HG03045 (cell line): ENCODE results near the gene STAT2.
"Not testable (repeated sequence)": the region's sequence is repeated elsewhere in the genome, so short reads cannot be mapped to it uniquely, and the experiment has no call there.

Experiments
- ATAC-seq: cut with Tn5 transposase; IDR thresholded peaks from one replicate; pipeline ENCODE4 v1.9.1; 2021; ENCODE audit warnings: mild to moderate bottlenecking, moderate library complexity; ENCODE audit not compliant: unreplicated experiment

The STAT2 gene

DNA sequence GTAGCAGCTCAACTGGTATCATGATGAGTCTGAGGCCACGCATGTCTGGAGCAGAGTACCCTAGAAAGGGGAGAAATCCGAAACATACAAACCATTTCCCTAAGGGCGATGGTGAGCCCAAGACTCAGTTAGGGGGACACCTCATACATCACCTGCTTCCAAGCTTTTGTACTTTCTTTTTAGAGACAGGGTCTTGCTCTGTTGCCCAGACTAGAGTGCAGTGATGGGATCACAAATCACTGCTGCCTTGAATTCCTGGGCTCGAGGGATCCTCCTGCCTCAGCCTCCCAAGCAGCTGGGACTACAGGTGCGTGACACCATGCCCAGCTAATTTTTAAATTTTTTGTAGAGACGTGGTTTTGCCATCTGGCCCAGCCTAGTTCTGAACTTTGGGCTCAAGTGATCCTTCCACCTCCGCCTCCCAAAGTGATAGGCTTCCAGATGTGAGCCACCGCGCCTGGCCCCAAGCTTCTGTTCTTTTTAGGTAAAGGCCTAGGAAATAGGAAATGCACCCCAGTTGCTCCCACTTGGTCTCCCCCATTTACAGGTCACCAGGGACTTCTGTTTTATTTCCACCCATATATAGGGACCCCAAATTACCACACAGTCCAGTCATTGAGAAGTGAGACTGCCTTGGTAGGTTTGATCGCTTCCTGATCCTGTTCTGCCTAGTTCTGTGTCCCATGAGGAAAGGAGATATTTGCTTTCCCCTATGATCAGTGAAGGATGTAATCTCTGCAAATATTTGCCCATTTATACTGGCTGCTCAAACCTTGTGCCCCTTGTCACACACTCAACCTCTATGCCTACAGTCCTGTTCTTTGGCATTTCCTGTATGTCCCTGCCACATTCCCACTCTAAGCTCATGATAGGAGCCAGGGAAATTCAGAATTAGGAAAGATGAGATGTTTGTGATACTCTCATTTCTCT lies 2.5 kb upstream of the STAT2 start, which contains the start of gene APOF:
Gene APOF (minus strand): TSS at position 728 of the 930 bp plus-strand sequence. CDS start 112 bp downstream, at position 616.
- ATAC-seq: no peak

DNA sequence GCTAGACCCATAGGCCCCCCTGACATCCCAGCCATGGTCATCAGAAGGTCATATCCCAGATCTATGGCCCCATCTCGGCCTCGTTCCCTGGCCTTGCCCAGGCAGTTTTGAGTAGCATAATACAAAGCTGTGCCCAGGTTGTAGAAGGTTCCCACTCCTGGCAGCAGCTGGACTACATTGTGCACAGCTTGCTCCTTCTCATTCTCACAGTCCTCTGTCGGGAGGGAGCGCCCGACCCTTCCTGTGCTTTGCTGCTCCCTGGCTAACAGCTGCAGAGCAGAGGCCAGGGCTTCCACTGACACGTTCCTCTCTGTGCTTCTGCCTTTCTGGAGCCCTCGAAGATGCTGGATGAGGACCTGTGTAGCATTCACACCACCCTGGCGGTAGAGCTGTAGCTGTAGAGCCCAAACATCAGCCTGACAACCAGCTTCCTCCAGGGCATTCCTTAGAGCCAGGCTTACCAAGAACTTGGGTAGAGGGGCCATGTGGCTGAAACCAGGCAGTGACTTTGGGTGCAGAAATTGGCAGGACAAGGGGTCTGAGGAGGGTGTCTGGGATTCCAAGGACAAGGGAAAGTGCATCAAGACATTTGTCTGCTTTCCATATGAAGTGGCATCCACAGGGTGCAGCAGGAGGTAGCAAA lies 1.7 kb upstream of the STAT2 start:
- ATAC-seq: no peak

DNA sequence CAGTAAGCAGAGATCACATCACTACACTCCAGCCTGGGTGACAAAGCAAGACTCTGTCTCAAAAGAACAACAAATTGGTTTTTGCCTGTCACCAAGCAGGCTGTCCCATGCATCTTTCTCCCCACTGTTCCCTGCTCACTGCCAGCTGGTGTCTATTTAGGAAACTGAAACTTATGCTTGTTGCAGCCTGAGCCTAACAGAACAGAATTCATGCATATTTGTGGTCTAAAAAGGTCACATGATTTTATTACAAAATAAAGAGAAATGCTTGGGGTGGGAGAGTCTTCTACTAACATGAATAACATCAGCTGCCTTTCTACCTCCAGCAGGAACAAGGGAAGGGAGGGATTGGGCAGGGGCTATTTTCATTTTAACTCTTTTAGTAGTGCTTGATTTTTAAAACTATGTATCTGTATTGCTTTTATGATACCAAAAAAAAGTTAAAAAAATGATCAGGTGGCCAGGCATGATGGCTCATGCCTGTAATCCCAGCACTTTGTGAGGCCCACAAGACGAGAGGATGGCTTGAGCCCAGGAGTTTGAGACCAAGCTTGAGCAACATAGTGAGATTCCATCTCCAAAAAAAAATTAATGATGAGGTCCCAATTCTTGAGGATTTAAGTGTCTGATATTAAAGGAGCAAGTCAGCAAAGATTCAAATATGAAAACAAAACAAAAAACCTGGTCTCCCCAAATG lies 923 bp downstream of the STAT2 start:
- ATAC-seq: no peak

DNA sequence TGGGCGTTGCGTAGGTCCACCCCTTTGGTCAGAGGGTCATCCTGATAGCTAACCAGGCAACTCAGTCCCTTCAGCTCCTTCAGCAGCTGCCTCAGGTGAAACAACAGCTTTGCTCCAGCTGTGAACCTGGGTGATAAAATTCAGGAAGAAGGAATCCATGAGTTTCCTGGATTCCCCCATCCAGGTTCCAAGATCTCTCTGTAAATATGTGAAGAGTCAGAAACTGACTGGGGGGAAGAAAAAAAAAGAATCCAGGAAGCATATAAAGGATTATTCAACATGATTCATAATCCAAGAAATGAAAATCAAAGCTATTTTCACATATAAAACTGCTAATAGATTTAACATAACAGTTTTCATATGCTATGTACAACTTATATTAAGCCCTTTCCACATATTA lies 8.6 kb downstream of the STAT2 start:
- ATAC-seq: no peak

DNA sequence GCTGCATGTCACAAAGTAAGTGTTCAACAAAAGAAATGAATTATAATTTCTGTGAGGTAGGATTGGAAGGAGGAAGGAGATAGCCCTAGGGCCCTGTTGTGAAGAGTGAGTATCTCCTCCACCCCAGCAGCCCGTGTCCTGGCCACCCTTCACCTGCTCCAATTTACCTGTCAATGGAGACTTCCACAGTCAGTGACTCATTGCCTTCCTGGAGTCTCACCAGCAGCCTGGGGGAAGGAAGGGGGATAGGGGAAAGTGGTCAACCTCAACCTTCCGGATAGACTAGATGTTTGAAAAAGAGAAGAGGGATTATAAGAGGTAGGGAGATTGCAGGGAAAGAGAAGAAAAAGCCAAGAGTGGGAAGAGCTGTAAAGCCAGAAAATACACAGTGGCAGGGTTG lies 9.2 kb downstream of the STAT2 start:
- ATAC-seq: no peak

DNA sequence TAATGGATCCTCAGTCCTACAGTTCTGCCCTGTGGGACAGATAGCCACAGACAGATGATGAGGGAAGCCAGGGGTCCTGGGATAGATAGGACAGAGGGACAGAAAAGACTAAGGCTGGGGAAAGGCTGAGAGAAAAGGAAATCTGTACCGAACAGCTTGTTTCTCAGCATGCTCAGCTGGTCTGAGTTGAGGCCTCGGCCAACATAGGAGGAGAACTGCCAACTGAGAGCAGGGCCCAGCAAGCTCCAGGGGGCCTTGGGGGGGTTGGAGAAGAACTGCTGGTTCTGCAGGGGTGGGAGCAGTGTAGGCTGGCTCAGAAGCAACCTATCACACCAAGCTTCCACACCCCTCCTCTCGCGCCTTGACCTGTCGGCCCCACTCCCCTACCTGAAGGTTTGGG lies 11.1 kb downstream of the STAT2 start:
- ATAC-seq: no peak

DNA sequence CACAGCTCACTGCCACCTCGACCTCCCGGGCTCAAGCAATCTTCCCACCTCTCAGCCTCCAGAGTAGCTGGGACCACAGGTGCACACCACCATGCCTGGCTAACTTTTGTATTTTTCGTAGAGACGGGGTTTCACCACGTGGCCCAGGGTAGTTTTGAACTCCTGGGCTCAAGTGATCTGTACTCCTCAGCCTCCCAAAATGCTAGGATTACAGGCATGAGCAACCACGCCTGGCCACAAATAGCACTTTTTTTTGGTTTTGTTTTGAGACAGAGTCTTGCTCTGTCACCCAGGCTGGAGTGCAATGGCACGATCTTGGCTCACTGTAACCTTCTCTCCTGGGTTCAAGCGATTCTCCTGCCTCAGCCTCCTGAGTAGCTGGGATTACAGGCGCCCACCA lies 12.7 kb downstream of the STAT2 start:
- not testable (repeated sequence) for ATAC-seq

DNA sequence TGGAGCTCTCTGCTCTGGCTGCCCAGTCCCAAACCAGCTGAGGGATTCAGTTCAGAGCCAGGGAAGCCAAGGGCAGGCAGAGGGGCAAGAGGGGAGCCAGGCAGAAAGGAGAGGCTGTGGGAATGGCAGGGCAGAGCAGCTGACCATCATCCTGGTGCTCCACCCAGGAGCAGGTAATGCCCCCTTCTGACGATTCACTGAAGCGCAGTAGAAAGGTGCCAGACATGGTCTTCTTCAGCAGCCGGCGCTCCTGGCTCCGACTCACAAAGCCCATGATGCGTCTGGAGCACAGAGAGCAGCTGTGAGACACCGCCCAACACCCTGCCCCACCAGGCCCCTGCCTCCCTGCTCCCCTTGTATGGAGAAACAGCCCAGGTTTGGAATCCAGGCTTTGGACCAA lies 13.2 kb downstream of the STAT2 start:
- no peak for ATAC-seq

DNA sequence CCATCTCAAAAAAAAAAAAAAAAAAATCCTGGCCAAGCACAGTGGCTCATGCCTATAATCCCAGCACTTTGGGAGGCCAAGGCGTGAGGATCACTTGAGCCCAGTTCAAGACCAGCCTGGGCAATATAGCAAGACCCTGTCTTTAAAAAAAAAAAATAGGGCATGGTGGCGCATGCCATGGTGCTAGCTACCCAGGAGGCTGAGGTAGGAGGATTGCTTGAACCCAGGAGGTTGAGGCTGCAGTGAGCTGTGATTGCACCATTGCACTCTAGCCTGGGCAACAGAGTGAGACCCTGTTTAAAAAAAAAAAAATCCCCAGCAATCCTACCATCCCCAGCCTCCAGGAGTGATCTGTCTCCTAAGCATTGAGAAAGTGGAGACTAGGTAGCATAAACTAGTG lies 17.6 kb downstream of the STAT2 start:
- not testable (repeated sequence) for ATAC-seq

DNA sequence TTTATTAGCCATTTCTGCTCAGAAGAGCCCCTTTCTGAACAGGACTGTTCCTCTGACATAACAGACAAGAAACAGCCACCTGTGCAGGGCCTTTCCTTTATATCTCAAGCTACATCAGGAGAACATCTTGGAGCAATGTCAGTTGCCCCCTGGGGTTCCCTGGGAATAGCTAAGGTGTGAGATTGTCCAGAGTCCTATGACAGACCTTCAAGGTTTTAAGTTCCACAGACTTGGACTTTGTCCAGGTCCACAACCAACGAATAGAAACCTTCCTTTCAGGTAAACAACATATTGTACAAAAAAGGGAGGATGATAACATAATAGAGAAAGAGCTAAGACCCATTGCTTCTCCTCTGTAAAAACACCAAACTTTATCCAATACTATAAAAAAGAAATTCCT lies 18.3 kb downstream of the STAT2 start:
- ATAC-seq: no peak

DNA sequence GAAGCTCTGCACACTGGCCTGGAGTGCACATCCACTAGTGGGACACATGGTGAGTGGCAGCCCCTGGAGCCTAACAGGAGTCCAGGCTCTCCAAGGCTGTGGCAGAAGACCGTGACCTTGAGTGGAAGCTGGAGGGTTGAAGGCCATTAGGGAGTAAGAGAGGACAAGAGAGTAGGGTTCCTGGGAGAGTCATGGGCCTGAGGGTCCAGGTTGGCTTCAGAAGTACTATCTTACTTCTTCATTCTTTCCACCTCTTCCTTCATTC lies 20.8 kb downstream of the STAT2 start:
- no peak for ATAC-seq

DNA sequence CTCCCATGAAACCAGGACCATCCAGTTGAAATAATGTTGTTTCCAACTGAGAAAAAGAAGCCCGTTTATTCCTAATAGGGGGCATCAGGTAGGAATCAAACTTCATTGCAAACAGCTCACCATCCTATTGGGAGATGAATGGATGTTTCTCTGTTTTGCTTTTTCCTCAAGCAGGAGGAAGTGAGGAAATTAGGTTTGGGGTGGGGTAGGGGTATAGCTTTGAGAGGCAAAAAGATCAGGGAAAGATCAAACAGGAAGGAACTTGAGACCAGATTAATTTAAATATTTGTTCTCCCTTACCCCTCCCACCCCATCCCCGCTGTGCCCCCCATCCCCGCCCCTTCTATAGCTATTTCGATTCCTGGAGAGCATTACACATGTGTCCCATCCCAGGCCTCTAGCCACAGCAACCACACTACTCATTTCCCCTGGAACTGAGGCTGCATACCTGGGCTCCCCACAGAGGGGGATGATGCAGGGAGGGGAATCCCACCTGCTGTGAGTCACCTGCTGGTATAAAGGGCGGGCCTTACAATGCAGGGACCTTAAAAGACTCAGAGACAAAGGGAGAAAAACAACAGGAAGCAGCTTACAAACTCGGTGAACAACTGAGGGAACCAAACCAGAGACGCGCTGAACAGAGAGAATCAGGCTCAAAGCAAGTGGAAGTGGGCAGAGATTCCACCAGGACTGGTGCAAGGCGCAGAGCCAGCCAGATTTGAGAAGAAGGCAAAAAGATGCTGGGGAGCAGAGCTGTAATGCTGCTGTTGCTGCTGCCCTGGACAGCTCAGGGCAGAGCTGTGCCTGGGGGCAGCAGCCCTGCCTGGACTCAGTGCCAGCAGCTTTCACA lies 21.4 kb downstream of the STAT2 start, which contains the start of gene IL23A:
Gene IL23A (plus strand): TSS at position 577 of the 850 bp plus-strand sequence. CDS start 161 bp downstream, at position 738.
- no peak for ATAC-seq

DNA sequence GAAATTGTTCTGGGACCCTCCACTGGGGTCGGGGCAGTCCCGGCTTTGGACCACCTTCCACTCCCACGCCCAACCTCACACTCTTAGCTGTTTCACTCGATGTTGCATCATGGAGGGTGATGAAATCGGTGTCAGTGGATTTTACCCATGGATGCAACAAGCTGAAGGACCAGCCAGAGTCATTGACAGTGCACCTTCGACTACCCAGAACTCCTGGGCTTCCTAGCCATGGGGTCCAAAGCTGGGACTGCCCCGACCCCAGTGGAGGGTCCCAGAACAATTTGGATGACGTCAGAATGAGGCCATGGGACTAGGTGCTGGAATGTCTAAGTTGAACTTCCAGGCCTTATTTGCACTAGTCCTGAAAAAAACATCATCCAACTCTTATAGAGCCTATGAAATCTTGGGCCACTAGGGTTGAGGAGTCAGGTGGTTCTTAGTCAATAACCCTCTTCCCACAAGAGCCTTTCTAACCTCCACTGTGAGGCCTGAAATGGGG lies 22.1 kb downstream of the STAT2 start:
- ATAC-seq: no peak

DNA sequence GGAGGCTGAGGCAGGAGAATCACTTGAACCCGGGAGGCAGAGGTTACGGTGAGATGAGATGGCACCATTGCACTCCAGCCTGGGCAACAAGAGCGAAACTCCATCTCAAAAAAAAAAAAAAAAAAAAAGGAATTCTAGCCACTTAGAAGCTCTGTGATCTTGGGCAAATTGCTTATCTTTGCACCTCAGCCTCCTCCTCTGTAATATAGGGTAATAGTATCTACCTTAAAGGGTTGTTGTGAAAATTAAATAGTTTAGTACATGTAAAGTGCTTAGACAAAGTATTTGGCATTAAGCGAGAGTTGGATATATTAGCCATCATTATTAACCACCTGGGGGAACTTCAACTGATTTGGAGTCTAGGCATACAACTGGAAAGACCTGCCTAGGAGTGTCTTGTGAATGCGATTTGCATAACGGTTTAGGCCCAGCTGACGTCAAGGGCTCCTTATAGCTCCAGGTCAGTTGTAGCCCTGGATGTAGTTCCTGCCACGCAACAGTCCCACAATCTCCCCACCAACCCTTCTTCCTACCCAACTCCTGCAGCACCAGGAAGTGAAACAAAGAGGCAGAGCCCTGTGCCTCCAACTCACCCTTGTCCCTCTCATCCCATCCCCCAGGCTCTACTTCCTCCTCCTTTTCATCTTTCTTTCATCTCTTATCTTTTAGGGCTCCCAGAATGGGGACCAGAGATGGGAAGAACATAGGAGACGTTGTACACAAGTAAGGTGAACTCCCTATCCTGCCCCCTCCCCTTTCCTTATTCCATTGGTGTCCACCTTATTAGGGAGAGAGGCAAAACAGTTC lies 23.3 kb downstream of the STAT2 start:
- ATAC-seq: no peak

DNA sequence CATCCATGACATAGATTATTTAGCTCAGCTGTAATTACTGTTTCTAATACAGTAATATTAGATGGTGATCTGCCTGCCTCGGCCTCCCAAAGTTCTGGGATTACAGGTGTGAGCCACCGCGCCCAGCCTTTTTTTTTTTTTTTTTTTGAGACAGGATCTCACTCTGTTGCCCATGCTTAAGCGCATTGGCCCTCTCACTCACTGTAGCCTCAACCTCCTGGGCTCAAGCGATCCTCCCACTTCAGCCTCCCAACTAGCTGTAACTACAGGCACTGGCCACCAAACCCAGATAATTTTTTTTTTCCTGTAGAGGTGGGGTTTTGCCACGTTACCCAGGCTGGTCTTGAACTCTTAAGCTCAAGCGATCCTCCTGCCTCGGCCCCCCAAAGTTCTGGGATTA lies 24.4 kb downstream of the STAT2 start:
- not testable (repeated sequence) for ATAC-seq

DNA sequence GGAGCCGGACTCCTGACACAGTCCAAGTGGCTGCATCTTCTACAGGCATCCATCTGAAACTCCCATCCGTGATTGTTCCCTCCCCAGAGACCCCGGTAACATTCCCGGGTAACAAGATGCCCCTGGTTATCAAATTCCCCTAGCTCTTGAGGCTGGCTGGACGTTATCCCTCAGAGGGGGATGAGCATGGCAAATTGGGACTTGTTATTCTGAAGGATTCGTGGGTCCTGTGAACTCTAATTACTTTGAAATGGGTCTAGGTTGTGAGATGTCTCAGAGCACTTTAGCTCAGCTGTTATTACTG lies 25.5 kb downstream of the STAT2 start:
- no peak for ATAC-seq

DNA sequence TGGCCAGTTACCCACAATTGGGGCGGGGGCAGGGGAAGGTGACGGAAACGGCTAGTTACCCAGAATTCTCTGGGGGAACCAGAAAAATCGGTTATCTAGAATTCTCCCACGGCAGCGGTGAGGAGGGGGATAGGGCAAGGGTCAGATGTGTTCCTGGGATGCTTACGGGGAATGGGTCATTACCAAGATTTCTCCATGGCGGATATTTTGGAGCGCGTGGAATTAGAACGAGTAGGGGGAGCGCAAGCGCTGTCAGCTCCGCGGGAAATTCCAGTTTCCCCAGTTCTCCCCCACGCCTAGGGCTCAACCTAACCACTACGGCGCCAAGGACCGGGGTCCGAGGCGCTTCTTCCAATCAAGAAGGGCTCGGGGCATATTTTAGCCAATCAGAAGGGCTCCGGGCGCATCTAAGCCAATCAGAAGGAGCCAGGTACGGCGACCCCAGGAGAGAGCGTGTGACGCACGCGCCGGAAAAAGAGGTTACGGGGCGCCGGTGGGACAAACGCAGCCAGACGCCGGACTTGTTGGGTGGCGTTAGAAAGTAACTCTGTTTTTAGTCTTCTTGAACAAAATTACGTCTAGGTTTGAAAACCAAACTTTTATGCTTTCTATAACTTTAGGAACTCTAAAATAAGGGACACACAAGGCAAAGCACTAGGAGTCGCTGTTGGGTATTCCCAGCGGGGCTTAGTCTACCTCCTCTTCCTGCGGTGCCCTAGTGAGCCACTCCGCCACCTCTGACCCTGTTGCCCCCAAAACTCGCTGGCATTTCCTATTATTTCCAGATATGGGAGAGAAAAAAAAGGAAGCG lies 26.0 kb downstream of the STAT2 start, which contains the start of gene PAN2:
Gene PAN2 (minus strand): TSS at position 322 of the 811 bp plus-strand sequence. CDS start 906 bp downstream, outside the sequence.
- ATAC-seq: peak; percentile 94

DNA sequence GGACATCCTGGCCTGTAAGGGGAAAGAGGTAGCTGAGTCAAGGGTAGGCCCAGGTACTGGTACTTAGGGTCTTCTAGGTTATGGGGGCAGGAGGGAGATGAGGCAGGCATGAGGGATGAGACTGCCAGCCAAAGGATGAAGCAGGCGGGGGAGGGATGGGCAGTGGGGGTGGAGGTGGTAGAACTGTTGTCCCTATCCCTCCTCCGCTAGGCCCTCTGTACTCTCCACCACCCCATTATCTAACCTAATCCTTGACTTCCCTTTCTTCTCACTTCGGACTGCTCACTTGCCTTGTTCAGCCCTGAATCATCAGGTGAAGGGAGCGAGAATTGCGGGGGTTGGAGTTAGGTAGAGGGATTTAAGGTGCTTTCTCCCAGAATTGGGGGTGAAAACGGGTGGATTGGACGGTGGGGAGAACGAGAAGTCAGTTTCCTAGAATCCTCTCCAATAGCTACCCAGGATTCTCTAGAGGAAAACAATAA lies 26.7 kb downstream of the STAT2 start:
- ATAC-seq: no peak
